Common myeloid progenitor, CD34-positive (primary cell): Measurements from ENCODE around the gene ZNF799.
A peak's percentile ranks its signal among the peaks of the same experiment; 100 is the strongest.
"Not testable (repeated sequence)": the region's sequence is repeated elsewhere in the genome, so short reads cannot be mapped to it uniquely, and the experiment has no call there.

ENCODE experiments used
- CTCF ChIA-PET: fragments of 350-600 bp; sonication (Branson Sonifier 250); formaldehyde crosslinking; loops from one replicate; lab custom pipeline; 2021; ENCODE audit warnings: antibody characterized with exemption; lab: Charles Lee
- POLR2A ChIA-PET: fragments of 350-600 bp; sonication (Branson Sonifier 250); formaldehyde crosslinking; loops from one replicate; lab custom pipeline; 2021; ENCODE audit warnings: antibody characterized with exemption; lab: Charles Lee
- DNase-seq, 3 donors: peaks; one replicate each; pipeline versions ENCODE4 v3.0.0 to v3.0.0-alpha.2; 2013
- H3K27ac ChIP-seq, 2 experiments: 1 replicate in 1 of 2; 2 replicates in 1 of 2; pipeline ENCODE4 v1.7.0; 2013; ENCODE audit warnings: inconsistent platforms in 2 of 2, low read length in 2 of 2, mild to moderate bottlenecking in 2 of 2, low read depth in 1 of 2, moderate library complexity in 1 of 2; ENCODE audit not compliant: severe bottlenecking in 2 of 2, insufficient read depth in 1 of 2, poor library complexity in 1 of 2
- H3K27me3 ChIP-seq, 5 experiments: replicated peaks in 2 of 5; 1 replicate in 3 of 5; 2 replicates in 2 of 5; pipeline versions ENCODE4 v1.6.1 to v1.7.0; 2013; ENCODE audit warnings: low read length in 4 of 5, mild to moderate bottlenecking in 2 of 5, moderate library complexity in 2 of 5, inconsistent platforms in 1 of 5; ENCODE audit not compliant: insufficient read depth in 5 of 5, control insufficient read depth in 4 of 5
- H3K36me3 ChIP-seq, 4 experiments: 1 replicate in 2 of 4; 2 replicates in 2 of 4; pipeline versions ENCODE4 v1.6.1 to v1.7.0; 2013; ENCODE audit warnings: low read length in 3 of 4, control low read depth in 1 of 4, mild to moderate bottlenecking in 1 of 4; ENCODE audit not compliant: control insufficient read depth in 4 of 4, insufficient read depth in 4 of 4
- H3K4me1 ChIP-seq, 4 experiments: 1 replicate in 3 of 4; 2 replicates in 1 of 4; pipeline versions ENCODE4 v1.6.1 to v1.7.1; 2013; ENCODE audit warnings: low read length in 3 of 4, mild to moderate bottlenecking in 3 of 4, control low read depth in 1 of 4, inconsistent platforms in 1 of 4, moderate library complexity in 1 of 4; ENCODE audit not compliant: control insufficient read depth in 4 of 4, insufficient read depth in 4 of 4; ENCODE audit errors: control extremely low read depth in 1 of 4
- H3K4me3 ChIP-seq, 7 experiments: 1 replicate in 4 of 7; 2 replicates in 3 of 7; pipeline versions ENCODE4 v1.5.1 to v1.7.0; 2013; ENCODE audit warnings: mild to moderate bottlenecking in 7 of 7, low read length in 6 of 7, moderate library complexity in 6 of 7, inconsistent platforms in 2 of 7, low read depth in 2 of 7, control low read depth in 1 of 7; ENCODE audit not compliant: insufficient read depth in 4 of 7, control insufficient read depth in 1 of 7; ENCODE audit errors: extremely low read depth in 1 of 7
- H3K9me3 ChIP-seq, 5 experiments: 1 replicate in 4 of 5; 2 replicates in 1 of 5; pipeline versions ENCODE4 v1.6.1 to v1.7.1; 2013; ENCODE audit warnings: low read length in 4 of 5, mild to moderate bottlenecking in 2 of 5, inconsistent platforms in 1 of 5, low read depth in 1 of 5, moderate library complexity in 1 of 5; ENCODE audit not compliant: control insufficient read depth in 4 of 5, insufficient read depth in 2 of 5; ENCODE audit errors: control extremely low read depth in 1 of 5
- WGBS: methylation state at CpG from one replicate; pipeline ENCODE4 v1.1.5; 2013; ENCODE audit not compliant: insufficient coverage; 5-methylcytosine and 5-hydroxymethylcytosine counted together

The ZNF799 gene

DNA sequence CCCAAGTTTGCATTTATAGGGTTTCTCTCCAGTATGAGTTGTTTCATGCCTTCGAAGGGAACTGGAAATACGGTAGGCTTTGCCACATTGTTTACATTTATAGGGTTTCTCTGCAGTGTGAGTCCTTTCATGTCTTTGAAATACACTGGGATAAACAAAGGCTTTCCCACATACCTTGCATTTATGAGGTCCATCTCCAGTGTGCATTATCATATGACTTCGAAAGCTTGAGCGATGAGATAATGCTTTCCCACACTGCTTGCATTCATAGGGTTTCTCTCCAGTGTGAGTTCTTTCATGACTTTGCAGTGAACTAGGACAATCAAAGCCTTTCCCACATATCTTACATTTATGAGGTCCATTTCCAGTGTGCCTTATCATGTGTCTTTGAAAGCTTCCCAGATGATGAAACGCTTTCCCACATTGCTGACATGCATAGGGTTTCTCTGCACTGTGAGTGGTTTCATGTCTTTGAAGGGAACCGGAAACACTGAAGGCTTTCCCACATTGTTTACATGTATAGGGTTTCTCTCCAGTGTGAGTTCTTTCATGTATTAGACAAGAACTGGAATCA, 29.7 kb upstream of the ZNF799 start:
- H3K4me1 ChIP-seq, CTCF ChIA-PET, H3K27me3 ChIP-seq, H3K4me3 ChIP-seq, POLR2A ChIA-PET, DNase-seq, H3K27ac ChIP-seq: not testable (repeated sequence)
- 100% methylated on average over 2 of the region's 6 CpGs for WGBS
- Histone ChIP-seq H3K36me3 (peaks cover 12 to 55% (median 19%) of the 10 kb centered on the region in 4 experiments), H3K9me3 (peaks cover 2 to 44% (median 15%) of the 10 kb centered on the region in 5 experiments)

DNA sequence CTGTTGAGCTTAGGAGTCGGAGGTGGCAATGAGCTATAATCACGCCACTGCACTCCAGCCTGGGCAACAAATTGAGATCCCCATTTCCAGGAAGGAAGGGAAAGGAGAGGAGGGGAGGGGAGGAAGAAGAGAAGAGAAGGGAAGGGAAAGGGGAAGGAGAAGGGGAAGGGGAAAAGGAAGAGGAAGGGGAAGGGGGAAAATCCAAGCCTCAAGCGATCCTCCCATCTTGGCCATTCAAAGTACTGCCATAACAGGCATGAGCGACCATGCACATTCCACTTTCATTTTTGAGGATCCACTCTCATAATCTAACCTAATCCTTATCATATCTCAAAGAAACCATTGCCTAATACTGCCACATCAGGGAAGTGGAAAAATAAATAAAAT, 24.8 kb upstream of the ZNF799 start:
- H3K27me3 ChIP-seq: no peaks in the 10 kb centered on the region
- CTCF ChIA-PET: interaction anchor here (0.7 kb wide), 1 partner anchor 221 kb away, joined by 3 read pairs; no protein-coding TSS in a partner anchor
- H3K4me3 ChIP-seq: no peak overlapping the region
- 100% methylated on average over 2 of the region's 4 CpGs for WGBS
- POLR2A ChIA-PET: no interaction called here
- peaks cover 8 to 52% (median 12%) of the 10 kb centered on the region in 4 experiments for H3K36me3 ChIP-seq
- H3K27ac ChIP-seq: no peak overlapping the region
- no peak for DNase-seq
- no peaks in the 10 kb centered on the region for H3K4me1 ChIP-seq
- peaks cover 7 to 51% (median 18%) of the 10 kb centered on the region in 5 experiments for H3K9me3 ChIP-seq

DNA sequence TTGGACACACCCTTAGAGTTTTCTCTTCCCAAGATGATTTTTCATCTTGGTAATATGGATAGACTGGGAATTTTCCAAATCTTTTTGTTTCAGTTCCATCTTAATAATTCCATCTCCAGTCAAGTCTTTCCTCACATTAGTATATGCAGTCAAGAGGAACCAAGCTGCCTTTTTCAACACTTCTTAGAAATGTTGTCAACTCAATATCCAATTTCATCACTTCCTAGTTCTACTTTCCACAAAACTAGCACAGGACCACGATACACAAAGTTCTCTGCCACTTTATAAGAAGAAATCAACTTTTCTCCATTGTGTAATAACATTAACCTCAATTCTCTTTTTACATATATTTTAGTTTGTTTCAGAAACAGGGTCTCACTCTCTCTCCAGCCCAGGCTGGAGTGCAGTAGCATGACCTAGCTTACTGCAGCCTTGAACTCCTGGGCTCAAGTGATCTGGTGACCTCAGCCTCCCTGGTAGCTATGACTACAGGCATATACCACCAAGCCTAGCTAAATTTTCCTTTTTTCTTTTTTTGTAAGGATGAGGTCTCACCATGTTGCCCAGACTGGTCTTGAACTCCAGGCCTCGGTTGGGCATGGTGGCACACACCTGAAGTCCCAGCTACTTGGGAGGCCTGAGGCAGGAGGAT, 24.3 kb upstream of the ZNF799 start:
- Histone ChIP-seq H3K4me3 (no peak overlapping the region), H3K36me3 (peaks cover 4 to 47% (median 7%) of the 10 kb centered on the region in 4 experiments), H3K9me3 (peaks cover 5 to 47% (median 14%) of the 10 kb centered on the region in 5 experiments), H3K27ac (no peak overlapping the region), H3K4me1 (no peaks in the 10 kb centered on the region), H3K27me3 (no peaks in the 10 kb centered on the region)
- WGBS: 94% methylated on average over 2 of the region's 2 CpGs
- CTCF ChIA-PET: interaction anchor here (0.7 kb wide), 1 partner anchor 220 kb away, joined by 3 read pairs; no protein-coding TSS in a partner anchor
- POLR2A ChIA-PET: no interaction called here
- no peak for DNase-seq

DNA sequence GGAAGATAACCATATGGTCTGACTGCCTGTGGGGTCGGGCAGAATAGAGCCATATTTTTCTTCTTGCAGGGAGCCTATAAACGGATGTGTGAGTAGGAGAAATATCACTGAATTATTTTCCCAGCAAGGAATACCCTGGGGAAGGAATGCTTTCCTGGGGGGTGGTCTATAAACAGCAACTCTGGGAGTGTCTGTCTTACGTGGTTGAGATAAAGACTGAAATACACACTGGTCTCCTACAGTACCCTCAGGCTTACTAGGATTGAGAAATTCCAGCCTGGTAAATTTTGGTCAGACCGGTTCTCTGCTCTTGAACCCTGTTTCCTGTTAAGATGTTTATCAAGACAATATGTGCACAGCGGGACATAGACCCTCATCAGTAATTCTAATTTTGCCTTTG, 16.2 kb upstream of the ZNF799 start:
- H3K27ac ChIP-seq, H3K4me3 ChIP-seq, DNase-seq, CTCF ChIA-PET, H3K4me1 ChIP-seq, H3K27me3 ChIP-seq, H3K36me3 ChIP-seq, POLR2A ChIA-PET: not testable (repeated sequence)
- 100% methylated on average over 5 of the region's 5 CpGs for WGBS
- peaks cover 2 to 18% (median 15%) of the 10 kb centered on the region in 5 experiments for H3K9me3 ChIP-seq

DNA sequence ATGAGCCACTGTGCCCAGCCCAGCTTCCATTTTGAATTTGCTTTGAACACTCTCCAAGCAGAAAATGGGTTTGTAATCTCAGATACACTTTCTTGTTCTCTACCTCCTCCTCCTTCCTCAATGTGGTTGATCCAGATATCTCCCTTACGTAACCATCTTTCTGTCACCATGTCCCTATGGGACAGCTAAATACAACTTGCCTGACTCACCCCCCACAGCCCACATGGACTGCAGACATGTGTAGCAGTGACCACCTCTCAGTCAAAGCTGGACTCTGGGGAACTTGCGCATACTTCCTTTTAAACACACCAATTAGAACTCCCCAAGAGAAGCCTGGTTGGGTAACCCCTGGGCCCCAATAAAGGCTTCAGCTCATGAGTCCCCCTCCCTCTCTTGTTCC, 10.8 kb upstream of the ZNF799 start:
- WGBS: 100% methylated on average over 2 of the region's 2 CpGs
- H3K27ac ChIP-seq: no peak overlapping the region
- no peaks in the 10 kb centered on the region for H3K27me3 ChIP-seq
- no peak overlapping the region for H3K4me3 ChIP-seq
- POLR2A ChIA-PET: no interaction called here
- peaks cover 0 to 14% (median 11%) of the 10 kb centered on the region in 5 experiments for H3K9me3 ChIP-seq
- H3K36me3 ChIP-seq: peaks cover 0 to 2% (median 0%) of the 10 kb centered on the region in 4 experiments
- no peaks in the 10 kb centered on the region for H3K4me1 ChIP-seq
- CTCF ChIA-PET: no interaction called here
- no peak for DNase-seq

DNA sequence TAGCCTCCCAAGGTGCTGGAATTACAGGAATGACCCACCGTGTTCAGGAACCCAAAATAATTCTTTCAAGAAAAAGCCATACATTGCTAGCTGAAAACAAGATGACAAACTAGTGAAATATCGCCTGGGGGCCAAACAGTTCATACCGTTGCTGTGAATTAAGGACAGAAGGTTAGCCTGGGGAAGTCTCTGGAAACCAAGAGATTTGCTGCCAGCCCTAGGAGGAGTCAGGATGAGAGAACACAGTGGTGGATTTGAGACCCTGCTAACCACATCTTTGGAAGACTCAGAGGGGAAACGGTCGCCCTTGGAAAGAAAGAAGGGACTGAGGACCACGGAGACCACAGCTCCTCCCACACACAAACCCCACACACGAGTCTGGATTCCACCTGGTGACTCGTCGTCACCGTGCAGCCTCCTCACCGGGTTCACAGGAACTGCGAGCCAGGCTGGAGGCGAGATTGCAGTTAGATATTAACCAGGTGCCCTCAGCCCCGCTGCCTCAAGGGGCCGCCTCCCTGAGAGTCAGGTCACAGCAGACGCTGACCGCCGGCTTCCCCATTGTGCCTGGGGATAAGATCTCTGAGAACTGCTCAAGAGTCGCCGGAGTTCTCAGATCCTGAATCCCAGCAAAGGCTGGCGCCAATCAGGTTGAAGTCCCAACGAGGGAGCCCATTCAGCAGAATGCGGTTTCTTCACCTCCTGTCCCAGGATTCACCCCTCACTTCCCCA, 1.0 kb downstream of the ZNF799 start:
- DNase-seq: peak; percentile 15 to 81 (median 76)
- CTCF ChIA-PET, H3K4me1 ChIP-seq, H3K27me3 ChIP-seq, H3K9me3 ChIP-seq, H3K36me3 ChIP-seq: not testable (repeated sequence)
- H3K4me3 ChIP-seq: peak overlapping the region; percentile 76 to 95 (median 88)
- POLR2A ChIA-PET: interaction anchor here (0.6 to 1.8 kb wide), 2 partner anchors 35 to 41 kb away, joined by 3 to 6 read pairs; partner anchors contain the start of genes ZNF442 and ZNF443
- 3% methylated on average over 11 of the region's 23 CpGs for WGBS
- peak overlapping the region in 1 of 2 experiments; percentile 58 for H3K27ac ChIP-seq
